KG1 (cell line): Measurements from ENCODE around the gene CPA2.

Experiments
- DNase-seq: peaks from one replicate; lab custom pipeline; 2025; lab: John Stamatoyannopoulos, UW

Gene CPA2

GRCh38 chr7:130256704-130257103 is 10.0 kb upstream of the CPA2 start:
- no peak for DNase-seq

DNA sequence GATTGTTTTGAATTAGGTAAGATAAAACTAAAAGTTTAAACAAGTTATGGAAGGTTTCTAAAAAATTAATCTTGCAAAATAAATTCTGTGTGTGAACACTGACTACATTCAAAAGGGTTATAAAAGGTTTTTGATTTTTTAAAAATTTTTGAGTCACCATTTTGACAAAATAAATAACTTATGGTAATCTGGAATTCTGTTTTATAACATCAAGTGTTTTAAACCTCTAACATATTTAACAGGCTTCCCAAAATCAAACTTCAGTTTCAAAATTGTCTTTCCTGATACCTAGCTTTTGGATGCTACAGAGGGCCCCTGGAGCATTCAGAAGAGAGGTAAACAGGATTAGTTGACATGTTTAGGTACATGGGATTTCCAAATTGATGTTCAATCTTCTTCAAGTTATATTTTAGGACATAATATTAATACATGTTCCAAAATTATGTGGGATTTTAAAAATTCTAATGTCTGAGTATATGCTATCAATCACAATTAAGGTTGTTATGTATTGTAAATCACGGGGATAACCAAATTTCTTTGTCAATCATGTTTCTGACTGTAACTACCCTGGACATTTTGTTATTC is 8.1 kb upstream of the CPA2 start:
- no peak for DNase-seq

- DNase-seq, result no peak
Measured at GRCh38 chr7:130262448-130262847, 4.2 kb upstream of the CPA2 start.

DNA sequence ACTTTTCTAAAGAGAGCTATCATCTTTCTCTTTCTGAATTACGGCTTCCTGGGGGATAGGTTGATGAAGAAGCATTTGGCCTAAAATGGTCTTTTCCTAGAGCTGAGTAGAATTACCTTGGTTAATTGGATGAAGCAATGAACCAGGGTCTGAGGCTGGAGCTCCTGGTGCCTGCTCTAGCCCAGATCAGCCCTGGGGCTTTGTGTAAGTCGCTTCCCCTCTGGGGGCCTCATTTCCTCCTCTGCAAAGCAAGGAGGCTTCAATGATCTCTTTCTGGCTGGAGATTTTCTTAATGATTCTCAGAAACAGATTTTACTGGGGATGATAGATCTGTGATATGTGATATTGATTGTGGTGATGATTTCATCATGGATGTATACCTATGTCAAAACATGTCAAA is 3.5 kb upstream of the CPA2 start:
- DNase-seq, result no peak

- DNase-seq, result no peak
Measured at GRCh38 chr7:130266961-130267321, 278 bp downstream of the CPA2 start.

- DNase-seq, result no peak
Measured at GRCh38 chr7:130268463-130269317, 2.0 kb downstream of the CPA2 start.

- no peak for DNase-seq
Measured at GRCh38 chr7:130269318-130269694, 2.6 kb downstream of the CPA2 start.

DNA sequence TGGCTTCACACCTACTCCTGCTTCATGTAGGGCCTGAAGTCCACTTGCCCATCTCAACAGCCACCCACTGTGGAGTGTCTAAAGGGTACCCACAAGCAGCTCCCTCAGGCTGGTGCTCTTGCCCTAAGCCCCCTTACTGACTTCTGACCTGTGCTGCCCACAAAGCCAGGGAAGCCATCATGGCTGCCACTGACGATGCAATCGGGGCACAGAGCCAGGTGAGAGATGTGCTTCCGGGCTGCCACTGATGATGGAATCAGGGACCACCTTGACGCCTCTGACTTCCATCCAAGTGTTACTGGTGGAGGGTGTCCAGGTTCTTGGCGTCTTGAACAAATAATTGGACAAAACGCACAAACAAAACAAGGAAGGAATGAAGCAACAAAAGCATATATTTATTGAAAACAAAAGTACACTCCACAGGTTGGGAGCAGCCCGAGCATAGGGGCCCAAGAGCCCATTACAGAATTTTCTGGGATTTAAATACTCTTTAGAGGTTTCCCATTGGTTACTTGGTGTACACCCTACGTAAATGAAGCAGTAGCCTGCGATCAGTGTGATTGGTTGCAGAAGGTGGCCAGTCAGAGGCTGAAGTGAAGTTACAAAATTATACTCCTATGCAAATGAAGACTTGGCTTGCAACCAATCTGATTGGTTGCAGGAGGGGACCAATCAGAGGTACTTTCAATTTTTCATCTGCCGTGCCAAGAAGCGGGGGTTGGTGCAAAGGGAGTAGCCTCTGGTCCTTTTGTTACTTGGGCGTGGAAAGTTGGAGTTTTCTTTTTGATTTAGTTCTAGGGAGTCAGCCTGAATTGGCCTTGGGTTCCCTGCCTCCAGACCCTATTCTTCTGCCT is 4.5 kb downstream of the CPA2 start:
- DNase-seq, result no peak

DNA sequence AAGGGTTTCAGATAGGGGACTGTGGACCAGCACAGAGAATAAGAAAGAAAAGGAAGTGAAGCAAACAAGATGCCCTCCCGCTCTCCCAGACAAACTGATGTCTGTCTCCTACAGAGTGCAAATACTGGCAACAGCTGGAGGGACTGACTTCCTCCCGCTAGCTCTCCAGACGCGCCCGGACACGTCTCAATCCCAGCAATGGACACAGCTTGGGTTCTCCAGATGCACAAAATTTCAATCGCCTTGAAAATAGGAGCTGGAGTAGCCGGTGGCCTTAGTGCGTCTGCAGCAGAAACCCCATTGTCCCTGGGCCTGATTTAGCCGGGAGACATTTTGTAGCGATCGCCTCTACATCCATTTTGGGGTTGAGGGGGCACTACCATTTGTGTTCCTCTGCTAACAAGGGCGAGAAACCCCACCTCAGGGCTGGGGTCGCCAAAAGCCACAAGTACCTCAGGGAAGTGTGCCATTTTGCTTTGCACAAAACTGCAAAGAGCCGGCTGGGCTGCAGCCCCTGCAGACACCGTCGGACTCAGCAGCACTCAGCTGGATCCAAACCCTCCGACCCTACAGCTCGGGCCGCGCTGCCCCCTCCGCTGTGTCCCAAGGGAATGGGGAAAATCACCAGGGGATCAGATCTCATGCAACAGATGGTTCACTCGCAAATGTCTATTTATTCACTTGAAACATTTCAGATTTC is 5.9 kb downstream of the CPA2 start:
- no peak for DNase-seq

DNA sequence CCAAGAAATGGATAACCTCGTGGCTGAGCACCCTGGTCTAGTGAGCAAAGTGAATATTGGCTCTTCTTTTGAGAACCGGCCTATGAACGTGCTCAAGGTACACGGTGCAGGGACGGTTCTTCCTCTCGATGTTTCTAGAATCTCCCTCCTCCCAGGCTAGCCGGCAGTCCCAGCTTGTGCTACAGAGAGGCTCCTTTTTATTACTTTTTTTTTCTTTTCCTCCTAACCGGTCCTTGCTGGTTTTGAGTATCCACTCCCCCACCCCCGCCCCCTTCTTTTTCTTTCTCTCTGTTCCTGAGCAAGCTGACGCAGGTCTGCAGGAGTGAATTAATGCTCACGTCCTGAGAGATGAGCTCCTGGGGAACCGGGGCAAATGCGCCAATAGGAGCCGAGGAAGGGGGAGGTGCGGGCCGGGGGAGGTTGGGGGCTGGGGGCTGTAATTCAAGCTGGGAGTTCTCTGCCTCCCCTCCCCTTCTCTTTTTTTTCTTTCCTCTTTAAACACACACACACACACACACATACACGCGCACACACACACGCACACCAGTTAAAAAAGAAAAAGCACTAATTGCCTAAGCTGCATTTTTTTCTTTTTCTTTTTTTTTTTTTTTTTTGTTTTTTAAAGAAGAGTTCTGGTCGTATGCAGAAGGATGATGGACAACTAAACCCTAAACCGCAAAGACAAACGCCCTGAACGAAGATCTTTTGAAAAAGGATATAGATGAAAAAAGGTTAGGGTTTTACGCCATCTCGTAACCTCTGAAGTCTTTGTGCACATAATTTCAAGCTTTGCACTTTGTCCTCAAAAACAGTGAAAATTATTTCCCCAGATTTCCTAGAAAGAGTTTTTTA is 6.6 kb downstream of the CPA2 start:
- DNase-seq, result no peak

- DNase-seq, result no peak
Measured at GRCh38 chr7:130273933-130274255, 7.2 kb downstream of the CPA2 start.

- DNase-seq, result no peak
Measured at GRCh38 chr7:130274296-130274695, 7.6 kb downstream of the CPA2 start.

- DNase-seq, result no peak
Measured at GRCh38 chr7:130274983-130275591, 8.4 kb downstream of the CPA2 start.

DNA sequence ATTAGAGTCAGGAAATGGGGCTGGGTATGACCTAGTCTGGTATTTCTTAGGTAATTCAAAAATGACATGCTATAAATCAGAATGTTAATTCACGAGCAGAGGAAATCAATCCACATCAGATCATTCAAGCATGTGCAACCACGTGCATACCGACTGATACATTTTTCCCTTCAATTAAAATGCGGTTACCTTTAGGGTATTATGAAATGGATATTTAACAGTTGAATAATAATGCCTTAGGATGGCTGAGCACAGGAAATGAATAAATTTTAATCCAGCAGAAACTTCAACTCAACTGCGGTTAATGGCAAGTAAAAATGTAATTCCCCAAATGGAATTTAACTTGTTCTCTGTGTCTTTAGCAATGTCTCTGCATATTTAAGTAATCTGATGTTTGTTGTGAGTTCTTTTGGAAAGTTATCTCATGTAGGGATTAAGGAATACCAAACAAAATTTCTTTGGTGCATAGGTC is 9.2 kb downstream of the CPA2 start:
- no peak for DNase-seq

GRCh38 chr7:130276796-130277762 is 10.4 kb downstream of the CPA2 start:
- no peak for DNase-seq

- DNase-seq, result no peak
Measured at GRCh38 chr7:130277763-130278643, 11.3 kb downstream of the CPA2 start.

DNA sequence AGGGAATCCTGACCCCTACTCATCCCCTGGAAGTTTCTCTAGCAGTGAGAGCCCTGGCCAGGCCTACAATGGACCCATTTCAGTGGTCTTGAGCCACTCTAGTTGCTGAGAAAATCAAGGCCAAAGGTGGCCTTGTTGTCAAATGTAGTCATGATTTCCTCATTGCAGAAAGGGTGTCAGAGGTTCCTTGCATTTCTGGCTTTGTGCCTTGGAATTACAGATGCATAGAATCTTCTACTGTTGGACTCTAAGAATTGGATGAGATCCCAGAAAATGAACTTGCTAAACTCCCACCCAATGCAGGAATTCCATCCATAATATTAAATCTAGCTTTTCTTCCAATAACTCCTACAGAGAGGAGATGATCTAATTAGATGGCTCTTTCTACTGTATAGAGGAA is 12.2 kb downstream of the CPA2 start:
- no peak for DNase-seq

DNA sequence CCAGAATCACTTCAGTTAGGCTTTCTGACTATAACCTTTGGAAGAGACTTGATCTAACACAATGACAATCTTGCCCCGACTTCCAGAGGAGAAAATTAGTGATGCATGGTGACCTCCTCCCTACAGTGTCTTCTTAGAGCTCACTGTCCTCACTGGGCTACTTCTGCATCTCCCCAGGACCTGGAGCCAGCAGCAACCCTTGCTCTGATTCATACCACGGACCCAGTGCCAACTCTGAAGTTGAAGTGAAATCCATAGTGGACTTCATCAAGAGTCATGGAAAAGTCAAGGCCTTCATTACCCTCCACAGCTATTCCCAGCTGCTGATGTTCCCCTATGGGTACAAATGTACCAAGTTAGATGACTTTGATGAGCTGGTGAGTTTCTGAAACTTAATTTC is 12.6 kb downstream of the CPA2 start:
- DNase-seq, result no peak

GRCh38 chr7:130279906-130280305 is 13.2 kb downstream of the CPA2 start:
- DNase-seq, result no peak
